H1 (cell line): ENCODE data around the gene FCRL2. TPM values are rescaled to one million over a fixed set of nuclear protein-coding genes. Genes with fewer than 3 reads are reported as not detected.

Experiments
- CTCF ChIA-PET: fragments of 300-600 bp; sonication (Branson Sonifier 250); formaldehyde crosslinking; loops from one replicate; lab custom pipeline; 2021; ENCODE audit not compliant: partially characterized antibody; lab: Charles Lee
- POLR2A ChIA-PET: fragments of 300-600 bp; sonication (Branson Sonifier 250); formaldehyde crosslinking; loops from one replicate; lab custom pipeline; 2021; ENCODE audit warnings: inconsistent platforms; ENCODE audit not compliant: partially characterized antibody; lab: Charles Lee
- DNase-seq, 2 experiments: peaks; one replicate each; pipeline versions ENCODE4 v3.0.0 to v3.0.0-alpha.2; 2010 to 2022; ENCODE audit warnings: low spot score in 2 of 2, low read depth in 1 of 2, mixed read lengths in 1 of 2
- FAIRE-seq: peaks from 2 replicates; lab custom pipeline; 2011; peaks lifted over from hg19 to GRCh38; lab: Jason Lieb, UNC
- H2AFZ ChIP-seq: 2 replicates; pipeline ENCODE4 v1.8.1; 2012; ENCODE audit warnings: low read length, inconsistent platforms
- H2AK5ac ChIP-seq: 2 replicates; pipeline ENCODE4 v1.6.1; 2013; ENCODE audit warnings: low read depth, low read length
- H2BK120ac ChIP-seq: replicated peaks from 2 replicates; pipeline ENCODE3; 2013; ENCODE audit warnings: low read depth, low read length, inconsistent platforms
- H2BK12ac ChIP-seq: 2 replicates; pipeline ENCODE4 v1.6.1; 2013; ENCODE audit warnings: low read depth, low read length
- H2BK15ac ChIP-seq: 2 replicates; pipeline ENCODE4 v1.6.1; 2013; ENCODE audit warnings: low read length
- H2BK20ac ChIP-seq: 2 replicates; pipeline ENCODE4 v1.6.1; 2013; ENCODE audit warnings: low read length
- H2BK5ac ChIP-seq: 2 replicates; pipeline ENCODE4 v1.6.1; 2013; ENCODE audit warnings: low read depth, low read length
- H3K14ac ChIP-seq: 2 replicates; pipeline ENCODE4 v1.6.1; 2013; ENCODE audit warnings: inconsistent platforms; ENCODE audit not compliant: insufficient read length
- H3K18ac ChIP-seq: 2 replicates; pipeline ENCODE4 v1.6.1; 2013; ENCODE audit warnings: low read length; ENCODE audit errors: extremely low read depth
- H3K23ac ChIP-seq: 2 replicates; pipeline ENCODE4 v1.6.1; 2013; ENCODE audit warnings: inconsistent platforms; ENCODE audit not compliant: insufficient read length
- H3K23me2 ChIP-seq: 2 replicates; pipeline ENCODE4 v1.6.1; 2013; ENCODE audit warnings: low read depth, low read length
- H3K27ac ChIP-seq: 2 replicates; pipeline ENCODE4 v1.6.1; 2011; ENCODE audit warnings: low read depth, low read length, inconsistent platforms
- H3K27me3 ChIP-seq, 4 experiments: replicated peaks in 1 of 4; 1 replicate in 1 of 4; 2 replicates in 3 of 4; pipeline versions ENCODE4 v1.6.1 to v1.8.1; 2011 to 2013; ENCODE audit warnings: low read length in 3 of 4, mild to moderate bottlenecking in 3 of 4, inconsistent platforms in 2 of 4, mixed read lengths in 2 of 4, moderate library complexity in 1 of 4; ENCODE audit not compliant: control insufficient read depth in 3 of 4, insufficient read depth in 3 of 4; ENCODE audit errors: extremely low read depth in 1 of 4
- H3K36me3 ChIP-seq, 4 experiments: 2 replicates each; pipeline versions ENCODE4 v1.6.1 to v1.8.1; 2011 to 2013; ENCODE audit warnings: mild to moderate bottlenecking in 4 of 4, low read length in 3 of 4, moderate library complexity in 2 of 4, control low read depth in 1 of 4, inconsistent platforms in 1 of 4; ENCODE audit not compliant: insufficient read depth in 4 of 4, control insufficient read depth in 2 of 4
- H3K4ac ChIP-seq: replicated peaks from 2 replicates; pipeline ENCODE3; 2013; ENCODE audit warnings: low read length, low read depth, mixed read lengths, inconsistent platforms; ENCODE audit not compliant: insufficient read length
- H3K4me1 ChIP-seq, 4 experiments: replicated peaks in 1 of 4; 1 replicate in 1 of 4; 2 replicates in 3 of 4; pipeline versions ENCODE4 v1.6.1 to v1.8.1; 2011 to 2013; ENCODE audit warnings: low read length in 3 of 4, inconsistent platforms in 2 of 4, mixed read lengths in 1 of 4; ENCODE audit not compliant: insufficient read depth in 4 of 4, control insufficient read depth in 3 of 4
- H3K4me2 ChIP-seq, 2 experiments: 2 replicates each; pipeline versions ENCODE4 v1.6.1 to v1.8.1; 2011 to 2013; ENCODE audit warnings: low read depth in 2 of 2, low read length in 2 of 2, control low read depth in 1 of 2, inconsistent platforms in 1 of 2, mild to moderate bottlenecking in 1 of 2; ENCODE audit not compliant: insufficient read depth in 1 of 2
- H3K4me3 ChIP-seq, 4 experiments: fragments of 200-600, 300-600 bp in 1 of 4; sonication (generic), shearing (Covaris generic), sonication (Bioruptor Twin) in 1 of 4; 2 replicates each; pipeline versions ENCODE4 v1.5.1 to v1.8.1; 2011 to 2016; ENCODE audit warnings: low read length in 4 of 4, low read depth in 3 of 4, control low read depth in 2 of 4, inconsistent platforms in 2 of 4, mild to moderate bottlenecking in 2 of 4, mixed read lengths in 1 of 4, moderate library complexity in 1 of 4; ENCODE audit not compliant: insufficient read depth in 2 of 4; ENCODE audit errors: extremely low read depth in 1 of 4
- H3K56ac ChIP-seq: replicated peaks from 2 replicates; pipeline ENCODE3; 2013; ENCODE audit warnings: low read depth, mild to moderate bottlenecking, mixed read lengths, low read length, inconsistent platforms; ENCODE audit not compliant: insufficient read length
- H3K79me1 ChIP-seq: 2 replicates; pipeline ENCODE4 v1.6.1; 2013; ENCODE audit warnings: low read depth, low read length, control low read depth
- H3K79me2 ChIP-seq, 2 experiments: 2 replicates each; pipeline versions ENCODE4 v1.6.1 to v1.8.1; 2012 to 2013; ENCODE audit warnings: low read length in 2 of 2, mild to moderate bottlenecking in 2 of 2, inconsistent platforms in 1 of 2; ENCODE audit not compliant: insufficient read depth in 2 of 2, control insufficient read depth in 1 of 2
- H3K9ac ChIP-seq, 4 experiments: replicated peaks in 1 of 4; 1 replicate in 1 of 4; 2 replicates in 3 of 4; pipeline versions ENCODE4 v1.6.1 to v1.8.1; 2011 to 2013; ENCODE audit warnings: low read depth in 3 of 4, low read length in 3 of 4, control low read depth in 2 of 4, mild to moderate bottlenecking in 2 of 4, moderate library complexity in 2 of 4, inconsistent platforms in 1 of 4; ENCODE audit errors: extremely low read depth in 1 of 4
- H3K9me3 ChIP-seq, 2 experiments: 2 replicates each; pipeline versions ENCODE4 v1.6.1 to v1.8.1; 2012 to 2013; ENCODE audit warnings: mild to moderate bottlenecking in 2 of 2, moderate library complexity in 2 of 2, control low read depth in 1 of 2, inconsistent platforms in 1 of 2, low read depth in 1 of 2, low read length in 1 of 2, mixed read lengths in 1 of 2; ENCODE audit not compliant: insufficient read depth in 2 of 2
- H4K20me1 ChIP-seq, 2 experiments: replicated peaks in 1 of 2; 2 replicates each; pipeline versions ENCODE3 to v1.8.1; 2011 to 2013; ENCODE audit warnings: inconsistent platforms in 2 of 2, low read length in 2 of 2, mild to moderate bottlenecking in 1 of 2; ENCODE audit not compliant: insufficient read depth in 2 of 2, control insufficient read depth in 1 of 2
- H4K5ac ChIP-seq: 2 replicates; pipeline ENCODE4 v1.6.1; 2013; ENCODE audit warnings: low read length, low read depth, mixed read lengths, inconsistent platforms; ENCODE audit not compliant: insufficient read length
- H4K8ac ChIP-seq: 2 replicates; pipeline ENCODE4 v1.8.0; 2013; ENCODE audit warnings: mild to moderate bottlenecking, moderate library complexity, low read length, inconsistent platforms; ENCODE audit not compliant: insufficient read depth; ENCODE audit errors: extremely low read depth
- H4K91ac ChIP-seq: replicated peaks from 2 replicates; pipeline ENCODE3; 2013; ENCODE audit warnings: low read length, mixed read lengths, inconsistent platforms; ENCODE audit not compliant: insufficient read length
- BACH1 ChIP-seq: IDR thresholded peaks from 2 replicates; pipeline ENCODE4 v1.6.1; 2012; ENCODE audit warnings: low read length, improper control_type of control experiment
- CEBPB ChIP-seq: IDR thresholded peaks from 2 replicates; pipeline ENCODE4 v1.6.1; 2012; ENCODE audit warnings: low read depth, low read length
- NANOG ChIP-seq: IDR thresholded peaks from 2 replicates; pipeline ENCODE4 v1.6.1; 2011; ENCODE audit warnings: low read length, low read depth, mild to moderate bottlenecking, inconsistent platforms; ENCODE audit not compliant: insufficient read depth, poor library complexity, severe bottlenecking
- POU5F1 ChIP-seq: IDR thresholded peaks from 2 replicates; pipeline ENCODE4 v1.6.1; 2011; ENCODE audit warnings: low read depth, mild to moderate bottlenecking, low read length, moderate library complexity
- RBBP5 ChIP-seq: IDR thresholded peaks from 2 replicates; pipeline ENCODE4 v1.7.1; 2012; ENCODE audit warnings: low read depth, mild to moderate bottlenecking, inconsistent platforms, low read length, moderate library complexity, borderline replicate concordance
- SIN3A ChIP-seq, 2 experiments: IDR thresholded peaks in 1 of 2; conservative IDR thresholded peaks in 1 of 2; 2 replicates each; pipeline ENCODE4 v1.6.1; 2011 to 2012; ENCODE audit warnings: low read length in 2 of 2, improper control_type of control experiment in 1 of 2, low read depth in 1 of 2, mild to moderate bottlenecking in 1 of 2
- TAF1 ChIP-seq: IDR thresholded peaks from 2 replicates; pipeline ENCODE4 v1.6.1; 2011; ENCODE audit warnings: mild to moderate bottlenecking, low read depth, low read length
- WGBS, 2 experiments: shearing (Covaris generic) in 1 of 2; methylation state at CpG; one replicate each; pipeline versions ENCODE4 v1.1.6 to v1.1.7; 2013 to 2015; ENCODE audit warnings: low lambda C conversion rate in 2 of 2, mixed read lengths in 2 of 2, inconsistent platforms in 1 of 2, low coverage in 1 of 2, missing lambda C conversion rate in 1 of 2; ENCODE audit not compliant: insufficient replicate concordance in 2 of 2, insufficient coverage in 1 of 2, insufficient read length in 1 of 2; ENCODE audit errors: extremely low coverage in 1 of 2, missing lambda C conversion rate in 1 of 2; 5-methylcytosine and 5-hydroxymethylcytosine counted together
- polyA plus RNA-seq, 7 experiments: library from polyadenylated mRNA; depleted of rRNA in 3 of 7; stranded (reverse) in 5 of 7; unstranded in 2 of 7; fragments of >200 nt in 5 of 7; fragments of 200-250 nt in 2 of 7; gene quantifications; 1 replicate in 5 of 7; 2 replicates in 1 of 7; 4 replicates in 1 of 7; pipeline versions ENCODE4 v1.2.1 to v1.2.3, GENCODE V29; 2011 to 2013; ENCODE audit warnings: missing spikeins in 2 of 7, mixed read lengths in 2 of 7
- total RNA-seq: library from RNA; stranded (reverse); fragmentation: NEBNext Ultra II Directional; extraction: Animal tissue kit (Norgen Biotek cat#: 25700); gene quantifications from 2 replicates; pipeline ENCODE4 v1.2.1, GENCODE V29; 2021

Gene FCRL2
- total and polyA plus RNA-seq, 2 of the 8 experiments (the other 6 are each of a cell fraction or from before 2014, with no cell fraction given): not detected

DNA sequence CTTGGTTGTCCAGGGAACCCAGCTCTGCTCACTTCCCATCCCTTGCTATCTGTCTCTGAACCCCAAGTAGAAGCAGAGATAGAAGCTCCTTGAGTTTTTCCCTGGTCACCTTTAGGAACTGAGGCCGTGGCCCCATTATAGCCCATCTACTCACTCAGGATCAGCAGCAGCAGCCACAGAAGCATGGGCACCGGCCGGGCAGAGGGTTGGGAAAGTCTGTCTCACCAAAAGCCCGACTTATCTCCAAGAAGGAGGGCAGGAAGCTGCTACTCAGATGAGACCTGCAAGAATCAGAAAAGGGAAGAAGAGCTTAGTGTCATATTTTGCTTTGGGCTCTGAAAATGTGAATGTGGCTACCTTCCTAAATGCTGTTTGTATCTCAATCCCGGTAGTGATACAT is 76.6 kb downstream of the FCRL2 start:
- Histone ChIP-seq H2BK20ac (no peak overlapping the region), H2BK5ac (no peak overlapping the region), H3K56ac (no peak overlapping the region), H3K79me2 (no peaks in the 10 kb centered on the region), H2BK15ac (no peak overlapping the region), H3K23me2 (no peaks in the 10 kb centered on the region), H2AFZ (no peak overlapping the region), H4K20me1 (no peaks in the 10 kb centered on the region), H3K9ac (no peak overlapping the region), H2AK5ac (no peak overlapping the region), H3K4me3 (no peak overlapping the region), H2BK120ac (no peak overlapping the region), H3K23ac (no peak overlapping the region), H4K8ac (no peak overlapping the region), H4K5ac (no peak overlapping the region), H2BK12ac (no peak overlapping the region), H3K27ac (no peak overlapping the region), H3K4me2 (no peak overlapping the region), H3K36me3 (no peaks in the 10 kb centered on the region), H3K27me3 (no peaks in the 10 kb centered on the region; a peak in 1 of 7 replicates), H3K18ac (no peak overlapping the region), H3K79me1 (no peaks in the 10 kb centered on the region), H3K4ac (no peak overlapping the region), H3K14ac (no peak overlapping the region), H4K91ac (no peak overlapping the region), H3K4me1 (no peaks in the 10 kb centered on the region), H3K9me3 (no peaks in the 10 kb centered on the region)
- FAIRE-seq: no peak
- CTCF ChIA-PET: interaction anchor here (1.3 kb wide), 1 partner anchor 9 kb away, joined by 8 read pairs; no protein-coding TSS in a partner anchor
- TF ChIP-seq NANOG: no peak
- no peak for TF ChIP-seq POU5F1
- no peak for TF ChIP-seq RBBP5
- no peak for TF ChIP-seq TAF1
- no peak for TF ChIP-seq SIN3A (conservative IDR thresholded peaks at IDR 0.05 in 1 of 2, IDR thresholded peaks at IDR 0.05 in 1 of 2; ENCODE audit: low read depth in 1 of 2, low read length in 2 of 2)
- TF ChIP-seq CEBPB: no peak
- TF ChIP-seq BACH1: no peak
- WGBS, 2 experiments: 95% methylated on average over 5 of the region's 5 CpGs; no CpG with 5 or more reads in 1 of the 2 experiments
- POLR2A ChIA-PET: no interaction called here
- no peak for DNase-seq
